SK-N-SH (cell line): ENCODE measurements around the gene TMEM184B.

Experiments used
- CTCF ChIP-seq: fragments of 200-600 bp; sonication (generic); IDR thresholded peaks from 2 replicates; pipeline ENCODE4 v1.6.1; 2017; ENCODE audit warnings: antibody characterized with exemption, mild to moderate bottlenecking, moderate library complexity
- FOXJ3 ChIP-seq: sonication (generic); formaldehyde crosslinking; IDR thresholded peaks from 2 replicates; pipeline ENCODE4 v1.5.1; 2020; ENCODE audit warnings: mild to moderate bottlenecking, missing genetic modification reagents
- MAX ChIP-seq: IDR thresholded peaks from 2 replicates; pipeline ENCODE4 v1.4.0; 2012; ENCODE audit warnings: low read depth
- SIN3A ChIP-seq: IDR thresholded peaks from 2 replicates; pipeline ENCODE4 v1.6.1; 2012; ENCODE audit warnings: low read depth, mild to moderate bottlenecking, low read length, moderate library complexity, borderline replicate concordance
- TF ChIP-seq, protein P1 (sequence below): IDR thresholded peaks from 2 replicates; pipeline ENCODE4 v1.4.0; 2012; ENCODE audit warnings: low read depth, borderline replicate concordance

DNA sequence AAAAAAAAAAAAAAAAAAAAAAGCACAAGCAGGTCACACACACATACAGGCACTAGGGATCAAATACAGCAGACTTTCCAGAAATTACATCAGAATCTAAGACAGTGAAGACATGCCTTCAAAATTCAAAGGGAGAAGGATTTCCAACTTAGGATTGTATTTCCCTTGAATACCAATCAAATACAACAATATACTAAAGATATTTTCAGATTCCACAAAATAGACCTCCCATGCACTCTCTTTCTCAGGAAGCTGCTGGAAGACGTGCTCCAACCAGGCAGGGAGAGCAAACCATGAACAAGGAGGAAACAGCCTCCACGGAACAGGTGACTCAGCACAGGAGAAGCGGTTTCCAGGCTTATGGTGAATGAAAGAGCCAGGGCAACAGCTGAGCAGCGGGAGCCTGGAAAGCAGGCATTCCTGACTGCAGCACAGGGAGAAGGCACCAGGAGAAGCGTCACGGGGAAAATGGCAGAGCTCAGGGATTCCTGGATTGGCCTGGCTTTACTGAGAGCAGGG is 32.0 kb downstream of the TMEM184B start:
- TF ChIP-seq CTCF (no peak), SIN3A (0 out of 2 replicates have a peak, but pooled peaks have one; percentile 32), MAX (0 out of 2 replicates have a peak, but pooled peaks have one; percentile 47), FOXJ3 (no peak)
- TF ChIP-seq, protein P1, sequence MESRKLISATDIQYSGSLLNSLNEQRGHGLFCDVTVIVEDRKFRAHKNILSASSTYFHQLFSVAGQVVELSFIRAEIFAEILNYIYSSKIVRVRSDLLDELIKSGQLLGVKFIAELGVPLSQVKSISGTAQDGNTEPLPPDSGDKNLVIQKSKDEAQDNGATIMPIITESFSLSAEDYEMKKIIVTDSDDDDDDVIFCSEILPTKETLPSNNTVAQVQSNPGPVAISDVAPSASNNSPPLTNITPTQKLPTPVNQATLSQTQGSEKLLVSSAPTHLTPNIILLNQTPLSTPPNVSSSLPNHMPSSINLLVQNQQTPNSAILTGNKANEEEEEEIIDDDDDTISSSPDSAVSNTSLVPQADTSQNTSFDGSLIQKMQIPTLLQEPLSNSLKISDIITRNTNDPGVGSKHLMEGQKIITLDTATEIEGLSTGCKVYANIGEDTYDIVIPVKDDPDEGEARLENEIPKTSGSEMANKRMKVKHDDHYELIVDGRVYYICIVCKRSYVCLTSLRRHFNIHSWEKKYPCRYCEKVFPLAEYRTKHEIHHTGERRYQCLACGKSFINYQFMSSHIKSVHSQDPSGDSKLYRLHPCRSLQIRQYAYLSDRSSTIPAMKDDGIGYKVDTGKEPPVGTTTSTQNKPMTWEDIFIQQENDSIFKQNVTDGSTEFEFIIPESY, result no peak
